Measurements from ENCODE around the gene ZRSR2. TPM values are rescaled to one million over a fixed set of nuclear protein-coding genes. Genes with fewer than 3 reads are reported as not detected.

ZRSR2 gene
- total and polyA plus RNA-seq, 4 donors = 7.1 to 32.8 (median 10.0) TPM

- Histone ChIP-seq H3K27ac (ENCODE audit: low read depth in 1 of 2, low read length in 1 of 2) (peak overlapping the region in 1 of 2 donors; percentile 53), H3K4me1 (ENCODE audit: control insufficient read depth in 5 of 5, insufficient read depth in 5 of 5, low read length in 5 of 5) (peaks cover 0 to 48% (median 0%) of the 10 kb centered on the region in 5 donors), H3K9me3 (ENCODE audit: control insufficient read depth in 4 of 4, insufficient read depth in 3 of 4, low read length in 3 of 4) (no peaks in the 10 kb centered on the region), H3K9ac (ENCODE audit: insufficient read depth in 1 of 2, low read length in 2 of 2) (no peak overlapping the region), H3K36me3 (ENCODE audit: control insufficient read depth in 4 of 4, insufficient read depth in 4 of 4, low read length in 4 of 4) (peaks cover 0 to 28% (median 14%) of the 10 kb centered on the region in 4 donors), H3K4me3 (no peak overlapping the region), H3K27me3 (ENCODE audit: control insufficient read depth in 3 of 3, insufficient read depth in 3 of 3, low read length in 2 of 3) (peaks cover 0 to 17% (median 0%) of the 10 kb centered on the region in 3 donors)
- DNase-seq (peak in 2 of 3 donors; percentile 47 to 52), ATAC-seq (ENCODE audit: insufficient read depth, low FRiP score) (no peak)
- 15 to 49% methylated on average over 4 of the region's 4 CpGs for WGBS, 2 donors
- TF ChIP-seq CTCF (IDR thresholded peaks at IDR 0.05; ENCODE audit: control extremely low read depth, extremely low read depth) = no peak
Measured at GRCh38 chrX:15816886-15817285, 26.6 kb downstream of the ZRSR2 start.

GRCh38 chrX:15820106-15821073 lies 30.1 kb downstream of the ZRSR2 start:
- Histone ChIP-seq H3K27ac (ENCODE audit: low read depth in 1 of 2, low read length in 1 of 2) (no peak overlapping the region), H3K4me3 (no peak overlapping the region), H3K9me3 (ENCODE audit: control insufficient read depth in 4 of 4, insufficient read depth in 3 of 4, low read length in 3 of 4) (no peaks in the 10 kb centered on the region), H3K27me3 (ENCODE audit: control insufficient read depth in 3 of 3, insufficient read depth in 3 of 3, low read length in 2 of 3) (peaks cover 0 to 20% (median 6%) of the 10 kb centered on the region in 3 donors), H3K36me3 (ENCODE audit: control insufficient read depth in 4 of 4, insufficient read depth in 4 of 4, low read length in 4 of 4) (peaks cover 0 to 32% (median 18%) of the 10 kb centered on the region in 4 donors), H3K9ac (ENCODE audit: insufficient read depth in 1 of 2, low read length in 2 of 2) (no peak overlapping the region), H3K4me1 (ENCODE audit: control insufficient read depth in 5 of 5, insufficient read depth in 5 of 5, low read length in 5 of 5) (peaks cover 0 to 17% (median 0%) of the 10 kb centered on the region in 5 donors)
- 79 to 83% methylated on average over 14 of the region's 14 CpGs for WGBS, 2 donors
- TF ChIP-seq CTCF (IDR thresholded peaks at IDR 0.05; ENCODE audit: control extremely low read depth, extremely low read depth) = no peak
- DNase-seq (no peak), ATAC-seq (ENCODE audit: insufficient read depth, low FRiP score) (no peak)

GRCh38 chrX:15822922-15823321 lies 32.6 kb downstream of the ZRSR2 start:
- peaks cover 0 to 24% (median 13%) of the 10 kb centered on the region in 4 donors for H3K36me3 ChIP-seq (ENCODE audit: control insufficient read depth in 4 of 4, insufficient read depth in 4 of 4, low read length in 4 of 4)

More at GRCh38 chrX:15822922-15823321, 32.6 kb downstream of the ZRSR2 start:
- no peak overlapping the region for H3K9ac ChIP-seq (ENCODE audit: insufficient read depth in 1 of 2, low read length in 2 of 2)
- DNase-seq = no peak
- no peak overlapping the region for H3K4me3 ChIP-seq
- TF ChIP-seq CTCF (IDR thresholded peaks at IDR 0.05; ENCODE audit: control extremely low read depth, extremely low read depth) = no peak
- no peak overlapping the region for H3K27ac ChIP-seq (ENCODE audit: low read depth in 1 of 2, low read length in 1 of 2)
- no peak for ATAC-seq (ENCODE audit: insufficient read depth, low FRiP score)
- no peaks in the 10 kb centered on the region for H3K9me3 ChIP-seq (ENCODE audit: control insufficient read depth in 4 of 4, insufficient read depth in 3 of 4, low read length in 3 of 4)
- H3K4me1 ChIP-seq (ENCODE audit: control insufficient read depth in 5 of 5, insufficient read depth in 5 of 5, low read length in 5 of 5) = peaks cover 0 to 14% (median 0%) of the 10 kb centered on the region in 5 donors
- WGBS, 2 donors = 96 to 98% methylated on average over 23 of the region's 23 CpGs
- peaks cover 0 to 32% (median 8%) of the 10 kb centered on the region in 3 donors for H3K27me3 ChIP-seq (ENCODE audit: control insufficient read depth in 3 of 3, insufficient read depth in 3 of 3, low read length in 2 of 3)

All from lung (tissue), 12 donors.